ENCODE data around the gene VIPR2. TPM values are rescaled to one million over a fixed set of nuclear protein-coding genes. Genes with fewer than 3 reads are reported as not detected.

The VIPR2 gene
- total RNA-seq, 1 donor from 2014 or later: not detected

DNA sequence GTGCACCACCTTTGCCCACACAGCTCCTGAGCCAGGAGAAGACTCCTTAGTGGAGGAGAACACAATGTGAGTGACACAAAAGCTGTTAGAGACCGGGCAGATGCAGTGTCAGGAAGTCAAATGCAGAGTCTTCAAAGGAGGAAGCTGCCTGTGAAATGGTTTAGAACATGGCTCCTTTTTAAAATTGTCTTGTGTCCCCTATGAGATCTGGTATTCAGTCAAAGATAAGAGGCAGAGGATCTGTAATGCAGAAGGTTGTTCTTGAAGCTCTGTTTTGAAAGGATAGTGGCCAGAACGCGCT, 133.0 kb downstream of the VIPR2 start:
- no peak for TF ChIP-seq CTCF (conservative IDR thresholded peaks at IDR 0.05; ENCODE audit: low read depth, low read length)
- H3K4me3 ChIP-seq (ENCODE audit: low read depth, low read length): no peak overlapping the region
- no peak for DNase-seq (ENCODE audit: low read depth)

DNA sequence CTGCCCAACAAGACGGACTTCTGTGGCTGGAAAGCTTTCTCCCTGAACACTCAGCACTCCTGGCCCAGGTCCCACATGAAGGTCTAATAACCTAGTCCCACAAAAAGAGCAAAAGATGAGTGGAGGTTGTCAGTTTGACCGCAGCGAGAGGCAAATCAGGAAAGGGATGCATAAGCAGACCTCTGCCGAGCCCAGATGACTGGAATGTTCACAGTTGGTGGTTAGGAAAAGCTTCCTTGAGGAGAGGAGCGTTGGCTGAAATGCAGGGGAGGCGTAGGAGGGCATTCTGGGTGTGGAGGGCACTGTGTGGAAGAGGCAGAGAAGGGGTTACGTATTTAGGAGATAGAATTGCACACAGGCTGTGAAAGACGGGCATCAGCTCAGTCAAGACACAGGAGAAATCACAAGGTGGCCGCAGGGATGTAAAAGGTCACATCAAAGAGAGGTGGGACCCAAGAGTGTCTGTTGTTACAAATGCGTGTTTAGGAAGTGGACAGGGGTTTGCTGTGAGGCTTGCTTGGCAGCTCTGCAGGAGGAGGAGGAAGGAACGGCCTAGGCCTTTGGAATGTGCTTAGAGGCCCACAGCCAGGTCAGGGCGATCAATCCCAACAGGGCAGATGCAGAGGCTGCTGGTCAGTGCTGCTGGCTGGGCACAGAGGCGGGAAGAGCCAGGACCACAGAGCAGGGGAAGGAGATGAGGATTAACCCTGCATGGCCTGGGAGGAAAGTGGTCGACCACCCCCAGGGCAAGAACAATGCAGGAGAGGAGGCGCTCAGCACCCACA, 133.5 kb downstream of the VIPR2 start:
- TF ChIP-seq CTCF (conservative IDR thresholded peaks at IDR 0.05; ENCODE audit: low read depth, low read length): no peak
- H3K4me3 ChIP-seq (ENCODE audit: low read depth, low read length): no peak overlapping the region
- no peak for DNase-seq (ENCODE audit: low read depth)

GRCh38 chr7:159010411-159010810, 134.3 kb downstream of the VIPR2 start:
- no peak for DNase-seq (ENCODE audit: low read depth)
- no peak for TF ChIP-seq CTCF (conservative IDR thresholded peaks at IDR 0.05; ENCODE audit: low read depth, low read length)
- no peak overlapping the region for H3K4me3 ChIP-seq (ENCODE audit: low read depth, low read length)

DNA sequence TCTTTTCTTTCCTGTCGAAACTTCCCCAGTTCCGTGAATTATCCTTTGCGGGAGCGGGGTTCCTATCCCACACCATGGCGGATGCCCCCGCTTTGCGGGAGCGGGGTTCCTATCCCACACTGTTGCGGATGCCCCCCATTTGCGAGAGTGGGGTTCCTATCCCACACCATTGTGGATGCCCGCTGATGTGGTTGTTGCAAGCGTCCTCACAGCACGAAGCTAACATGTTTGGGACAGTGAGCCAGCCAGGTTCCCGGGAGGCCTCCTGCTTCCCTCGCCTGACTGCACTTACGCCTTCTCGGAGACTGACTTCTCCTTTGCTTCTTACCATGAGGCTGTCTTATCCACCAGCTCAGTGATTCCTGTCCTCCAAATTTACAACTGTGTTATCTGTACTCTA, 134.7 kb downstream of the VIPR2 start:
- no peak overlapping the region for H3K4me3 ChIP-seq (ENCODE audit: low read depth, low read length)
- TF ChIP-seq CTCF (conservative IDR thresholded peaks at IDR 0.05; ENCODE audit: low read depth, low read length): no peak
- no peak for DNase-seq (ENCODE audit: low read depth)

- no peak for TF ChIP-seq CTCF (conservative IDR thresholded peaks at IDR 0.05; ENCODE audit: low read depth, low read length)
- no peak for DNase-seq (ENCODE audit: low read depth)
- no peak overlapping the region for H3K4me3 ChIP-seq (ENCODE audit: low read depth, low read length)
Observed at GRCh38 chr7:159008417-159008816, 136.2 kb downstream of the VIPR2 start.

DNA sequence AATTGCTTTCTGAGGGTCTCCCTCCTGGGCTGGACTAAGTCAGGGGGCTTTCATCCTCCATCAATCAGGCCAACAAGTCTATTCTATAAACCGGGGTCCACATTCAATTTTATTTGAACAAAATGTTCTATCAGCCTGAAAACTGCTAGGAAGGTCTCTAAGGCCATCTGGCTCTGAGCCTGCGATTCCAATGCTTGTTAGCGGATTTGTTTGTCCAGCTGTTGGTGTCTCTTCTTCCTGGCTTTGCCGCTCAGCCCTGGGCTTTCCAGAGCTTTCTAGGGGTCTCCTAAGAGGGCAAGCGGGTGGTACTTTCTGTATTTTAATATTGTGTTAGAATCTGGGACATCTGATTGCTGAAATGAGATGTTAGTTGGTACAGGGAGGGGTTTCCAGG, 136.7 kb downstream of the VIPR2 start:
- no peak overlapping the region for H3K4me3 ChIP-seq (ENCODE audit: low read depth, low read length)
- TF ChIP-seq CTCF (conservative IDR thresholded peaks at IDR 0.05; ENCODE audit: low read depth, low read length): no peak
- no peak for DNase-seq (ENCODE audit: low read depth)

GRCh38 chr7:159007364-159007995, 137.2 kb downstream of the VIPR2 start:
- no peak for DNase-seq (ENCODE audit: low read depth)
- H3K4me3 ChIP-seq (ENCODE audit: low read depth, low read length): no peak overlapping the region
- TF ChIP-seq CTCF (conservative IDR thresholded peaks at IDR 0.05; ENCODE audit: low read depth, low read length): no peak

All from epithelial cell of proximal tubule (primary cell).